Calu3 (cell line): Measurements from ENCODE around the gene SLC25A40. TPM values are rescaled to one million over a fixed set of nuclear protein-coding genes. Genes with fewer than 3 reads are reported as not detected.

Experiments used
- BruUV-seq: library from RNA; stranded (reverse); fragments of 400-500 nt; replicated peaks from 2 replicates; lab custom pipeline; 2021; lab: Mats Ljungman, UMichigan
- CTCF ChIA-PET: fragments of 300-600 bp; sonication (Branson Sonifier 250); formaldehyde crosslinking; loops from one replicate; lab custom pipeline; 2022; ENCODE audit warnings: antibody characterized with exemption; lab: Charles Lee
- DNase-seq: peaks from one replicate; pipeline ENCODE4 v3.0.0; 2022
- H3K27ac Mint-ChIP-seq: one replicate; pipeline ENCODE4 v1.8.0; 2022; ENCODE audit warnings: mixed read lengths; ENCODE audit not compliant: unreplicated experiment
- H3K27me3 Mint-ChIP-seq: one replicate; pipeline ENCODE4 v1.8.0; 2022; ENCODE audit warnings: mixed read lengths; ENCODE audit not compliant: unreplicated experiment
- H3K36me3 Mint-ChIP-seq: one replicate; pipeline ENCODE4 v1.8.0; 2022; ENCODE audit warnings: mild to moderate bottlenecking, moderate library complexity, mixed read lengths; ENCODE audit not compliant: insufficient read depth, unreplicated experiment
- H3K4me1 Mint-ChIP-seq: one replicate; pipeline ENCODE4 v1.8.0; 2022; ENCODE audit warnings: mild to moderate bottlenecking, low read depth, mixed read lengths; ENCODE audit not compliant: unreplicated experiment
- H3K4me3 Mint-ChIP-seq: one replicate; pipeline ENCODE4 v1.8.0; 2022; ENCODE audit warnings: mild to moderate bottlenecking, low read depth, moderate library complexity, mixed read lengths; ENCODE audit not compliant: unreplicated experiment
- H3K9me3 Mint-ChIP-seq: one replicate; pipeline ENCODE4 v1.8.0; 2022; ENCODE audit warnings: low read depth, mixed read lengths; ENCODE audit not compliant: unreplicated experiment
- intact Hi-C: fragments of 100-400 bp; cut with micrococcal nuclease; formaldehyde crosslinking; loops from one replicate; pipeline ENCODE4 v1.10.0; 2022; ENCODE audit not compliant: unreplicated experiment
- total RNA-seq: library from RNA; stranded (reverse); gene quantifications from 2 replicates; pipeline ENCODE4 v1.2.3, GENCODE V29; 2022
- TF ChIP-seq, protein P1 (sequence below): fragments of 200-600 bp; IDR thresholded peaks from one replicate; pipeline ENCODE4 v1.8.0; 2022; ENCODE audit warnings: antibody characterized with exemption; ENCODE audit not compliant: unreplicated experiment

The SLC25A40 gene
- total RNA-seq, 1 experiment from 2014 or later = 17.3 TPM

DNA sequence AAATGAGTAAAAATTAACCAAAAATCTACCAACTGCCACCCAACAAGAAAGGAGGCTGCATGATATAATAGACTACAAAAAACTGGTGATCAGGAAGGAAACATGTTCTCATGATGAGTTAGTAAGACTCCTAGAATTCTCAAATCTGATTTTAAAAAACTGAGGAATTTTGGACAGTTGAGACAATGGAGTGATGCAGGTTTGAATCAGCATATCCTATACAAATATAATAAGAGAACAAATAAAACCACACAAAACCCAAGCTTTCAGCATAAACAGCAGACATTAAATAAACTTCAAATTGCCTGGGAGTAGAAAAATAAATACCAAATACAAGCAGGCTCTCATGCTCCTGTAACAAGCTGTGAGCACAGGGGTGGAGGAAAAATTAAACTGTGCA is 57.8 kb downstream of the SLC25A40 start:
- H3K27me3 Mint-ChIP-seq = no peaks in the 10 kb centered on the region
- H3K4me3 Mint-ChIP-seq = no peak overlapping the region
- intact Hi-C loops = no loop called here
- H3K4me1 Mint-ChIP-seq = no peaks in the 10 kb centered on the region
- no peaks in the 10 kb centered on the region for H3K36me3 Mint-ChIP-seq
- no peak for DNase-seq
- CTCF ChIA-PET = no interaction called here
- BruUV-seq = no TSS peak
- TF ChIP-seq, protein P1, sequence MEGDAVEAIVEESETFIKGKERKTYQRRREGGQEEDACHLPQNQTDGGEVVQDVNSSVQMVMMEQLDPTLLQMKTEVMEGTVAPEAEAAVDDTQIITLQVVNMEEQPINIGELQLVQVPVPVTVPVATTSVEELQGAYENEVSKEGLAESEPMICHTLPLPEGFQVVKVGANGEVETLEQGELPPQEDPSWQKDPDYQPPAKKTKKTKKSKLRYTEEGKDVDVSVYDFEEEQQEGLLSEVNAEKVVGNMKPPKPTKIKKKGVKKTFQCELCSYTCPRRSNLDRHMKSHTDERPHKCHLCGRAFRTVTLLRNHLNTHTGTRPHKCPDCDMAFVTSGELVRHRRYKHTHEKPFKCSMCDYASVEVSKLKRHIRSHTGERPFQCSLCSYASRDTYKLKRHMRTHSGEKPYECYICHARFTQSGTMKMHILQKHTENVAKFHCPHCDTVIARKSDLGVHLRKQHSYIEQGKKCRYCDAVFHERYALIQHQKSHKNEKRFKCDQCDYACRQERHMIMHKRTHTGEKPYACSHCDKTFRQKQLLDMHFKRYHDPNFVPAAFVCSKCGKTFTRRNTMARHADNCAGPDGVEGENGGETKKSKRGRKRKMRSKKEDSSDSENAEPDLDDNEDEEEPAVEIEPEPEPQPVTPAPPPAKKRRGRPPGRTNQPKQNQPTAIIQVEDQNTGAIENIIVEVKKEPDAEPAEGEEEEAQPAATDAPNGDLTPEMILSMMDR = no peak
- H3K9me3 Mint-ChIP-seq = no peaks in the 10 kb centered on the region
- H3K27ac Mint-ChIP-seq = no peak overlapping the region

DNA sequence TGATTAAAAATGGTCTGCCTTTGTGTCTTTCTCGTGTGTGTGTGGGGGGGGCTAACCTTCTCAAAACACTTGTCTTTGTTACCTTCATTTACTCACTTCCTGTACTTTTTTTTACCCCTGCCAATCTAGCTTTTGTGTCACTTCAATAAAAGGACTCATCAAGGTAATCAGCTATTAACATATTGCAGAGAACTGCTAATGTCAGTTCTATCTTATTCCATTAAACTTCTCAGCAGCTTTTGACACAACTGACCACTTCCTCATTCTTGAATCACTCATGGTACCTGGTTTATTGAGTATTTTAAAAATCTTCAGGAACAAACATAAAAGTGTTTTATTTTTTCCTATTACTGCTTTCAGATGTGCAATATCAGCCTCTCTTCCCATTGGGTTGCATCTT is 59.8 kb downstream of the SLC25A40 start:
- BruUV-seq = no TSS peak
- Mint-ChIP-seq H3K36me3 (no peaks in the 10 kb centered on the region), H3K4me1 (no peaks in the 10 kb centered on the region), H3K9me3 (no peaks in the 10 kb centered on the region), H3K27me3 (no peaks in the 10 kb centered on the region), H3K27ac (no peak overlapping the region), H3K4me3 (no peak overlapping the region)
- DNase-seq = no peak
- TF ChIP-seq, protein P1 = no peak
- CTCF ChIA-PET = no interaction called here
- intact Hi-C loops = no loop called here

DNA sequence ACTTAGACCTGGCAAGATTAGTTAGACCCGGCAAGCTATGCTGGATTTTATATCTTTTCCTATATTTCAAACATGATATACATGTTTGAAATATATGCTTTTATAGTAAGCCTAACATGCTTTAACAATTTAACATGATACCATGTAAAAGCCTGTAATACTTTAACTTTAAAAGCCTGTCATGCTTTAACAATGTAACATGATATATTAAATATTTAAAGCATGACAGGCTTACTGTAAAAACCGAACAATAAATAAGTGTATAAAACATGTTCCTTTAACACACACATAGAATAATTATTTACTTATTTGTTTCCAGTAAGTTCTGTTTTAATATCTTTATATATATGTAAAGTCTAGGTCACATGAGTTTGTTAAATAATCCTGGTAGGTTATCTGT is 65.4 kb downstream of the SLC25A40 start:
- no peaks in the 10 kb centered on the region for H3K4me1 Mint-ChIP-seq
- no peaks in the 10 kb centered on the region for H3K27me3 Mint-ChIP-seq
- no peak overlapping the region for H3K27ac Mint-ChIP-seq
- TF ChIP-seq, protein P1 = no peak
- CTCF ChIA-PET = no interaction called here
- H3K36me3 Mint-ChIP-seq = no peaks in the 10 kb centered on the region
- no peak overlapping the region for H3K4me3 Mint-ChIP-seq
- no peak for DNase-seq
- no peaks in the 10 kb centered on the region for H3K9me3 Mint-ChIP-seq
- BruUV-seq = no TSS peak
- intact Hi-C loops = no loop called here

GRCh38 chr7:87810130-87810529 is 66.0 kb downstream of the SLC25A40 start:
- intact Hi-C loops = no loop called here
- CTCF ChIA-PET = no interaction called here
- H3K36me3 Mint-ChIP-seq = no peaks in the 10 kb centered on the region
- BruUV-seq = no TSS peak
- H3K4me3 Mint-ChIP-seq = no peak overlapping the region
- no peaks in the 10 kb centered on the region for H3K9me3 Mint-ChIP-seq
- no peaks in the 10 kb centered on the region for H3K27me3 Mint-ChIP-seq
- TF ChIP-seq, protein P1 = no peak
- no peaks in the 10 kb centered on the region for H3K4me1 Mint-ChIP-seq
- DNase-seq = no peak
- H3K27ac Mint-ChIP-seq = no peak overlapping the region
